GM20000 (cell line): ENCODE measurements around the gene PRRT1B.

Experiments used
- DNase-seq: peaks from one replicate; pipeline ENCODE4 v3.0.0; 2012; ENCODE audit warnings: low spot score
- TF ChIP-seq, protein P1 (sequence below): IDR thresholded peaks from 2 replicates; pipeline ENCODE4 v1.5.1; 2012; ENCODE audit warnings: mild to moderate bottlenecking, control low read depth; ENCODE audit errors: extremely low read depth, missing control alignments

The PRRT1B gene

GRCh38 chr9:131589993-131590392, 44.7 kb downstream of the PRRT1B start:
- DNase-seq, result no peak
- TF ChIP-seq, protein P1, sequence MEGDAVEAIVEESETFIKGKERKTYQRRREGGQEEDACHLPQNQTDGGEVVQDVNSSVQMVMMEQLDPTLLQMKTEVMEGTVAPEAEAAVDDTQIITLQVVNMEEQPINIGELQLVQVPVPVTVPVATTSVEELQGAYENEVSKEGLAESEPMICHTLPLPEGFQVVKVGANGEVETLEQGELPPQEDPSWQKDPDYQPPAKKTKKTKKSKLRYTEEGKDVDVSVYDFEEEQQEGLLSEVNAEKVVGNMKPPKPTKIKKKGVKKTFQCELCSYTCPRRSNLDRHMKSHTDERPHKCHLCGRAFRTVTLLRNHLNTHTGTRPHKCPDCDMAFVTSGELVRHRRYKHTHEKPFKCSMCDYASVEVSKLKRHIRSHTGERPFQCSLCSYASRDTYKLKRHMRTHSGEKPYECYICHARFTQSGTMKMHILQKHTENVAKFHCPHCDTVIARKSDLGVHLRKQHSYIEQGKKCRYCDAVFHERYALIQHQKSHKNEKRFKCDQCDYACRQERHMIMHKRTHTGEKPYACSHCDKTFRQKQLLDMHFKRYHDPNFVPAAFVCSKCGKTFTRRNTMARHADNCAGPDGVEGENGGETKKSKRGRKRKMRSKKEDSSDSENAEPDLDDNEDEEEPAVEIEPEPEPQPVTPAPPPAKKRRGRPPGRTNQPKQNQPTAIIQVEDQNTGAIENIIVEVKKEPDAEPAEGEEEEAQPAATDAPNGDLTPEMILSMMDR, result no peak

DNA sequence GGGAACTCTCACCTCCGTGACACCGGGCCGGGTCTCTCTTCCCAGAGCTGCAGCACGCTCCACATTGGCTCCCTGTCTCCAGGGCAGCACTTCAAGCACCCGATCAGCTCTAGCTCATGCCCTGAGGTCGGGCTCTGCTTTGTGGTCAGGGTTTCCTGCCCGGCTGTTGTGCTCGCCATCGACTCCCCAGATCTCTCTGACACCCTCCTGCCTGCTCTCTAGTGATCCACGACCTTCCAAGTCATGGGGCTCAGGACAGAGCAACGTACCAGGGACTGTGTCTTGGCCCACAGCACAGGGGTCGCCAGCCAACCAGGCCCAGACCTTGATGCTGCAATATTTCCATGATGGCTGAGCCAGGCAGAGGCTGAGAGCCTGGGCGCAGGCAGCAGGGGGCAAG, 45.1 kb downstream of the PRRT1B start:
- TF ChIP-seq, protein P1, result no peak
- no peak for DNase-seq

- peak; percentile 84 for DNase-seq
- TF ChIP-seq, protein P1, result peak; percentile 51
Measured at GRCh38 chr9:131590907-131591844, 45.9 kb downstream of the PRRT1B start.

GRCh38 chr9:131591845-131592208, 46.5 kb downstream of the PRRT1B start:
- no peak for DNase-seq
- TF ChIP-seq, protein P1, result no peak

- no peak for DNase-seq
- TF ChIP-seq, protein P1, result no peak
Measured at GRCh38 chr9:131593091-131593820, 47.9 kb downstream of the PRRT1B start.

DNA sequence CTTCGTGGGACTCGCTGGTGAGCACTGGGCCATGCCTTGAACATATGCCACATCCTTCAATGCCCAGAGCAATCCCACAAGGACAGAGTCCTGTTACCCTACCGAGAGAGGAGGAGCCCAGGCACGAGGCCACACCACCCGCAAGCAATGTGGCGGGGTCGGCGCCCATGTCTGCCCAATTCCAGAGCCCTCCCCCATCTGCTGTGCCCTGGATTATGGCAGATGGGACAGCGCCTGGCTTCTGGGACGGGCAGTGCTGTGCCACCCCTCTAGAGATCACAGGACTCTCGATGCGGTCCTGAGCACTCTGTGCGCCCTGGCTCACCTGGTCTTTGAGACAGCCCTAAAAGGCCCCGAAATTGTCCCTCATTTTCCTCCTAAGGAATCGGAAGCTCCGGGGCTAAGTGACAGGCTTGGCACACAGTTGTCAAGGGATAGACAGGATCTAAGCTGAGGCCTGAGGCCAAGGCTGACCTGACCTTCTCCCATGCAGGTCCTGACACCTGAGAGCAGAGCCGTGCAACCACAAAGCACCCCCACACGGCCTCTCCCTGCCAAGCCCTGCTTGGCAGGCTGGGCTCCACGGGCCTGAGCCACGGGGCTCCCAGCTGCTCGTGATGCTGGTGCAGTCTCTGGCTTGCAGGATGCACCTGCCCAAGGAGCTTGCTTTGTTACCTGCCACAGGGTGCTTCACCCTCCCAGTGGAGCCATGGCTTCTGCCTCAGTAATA, 48.8 kb downstream of the PRRT1B start:
- TF ChIP-seq, protein P1, result no peak
- no peak for DNase-seq
